RWPE2 (cell line): ENCODE measurements around the gene MINDY4B.

Experiments used
- ATAC-seq: fragments of 200-7000 bp; cut with Tn5 transposase; 3 replicates; pipeline ENCODE4 v1.9.1; 2021; ENCODE audit warnings: low read depth
- DNase-seq: peaks from one replicate; pipeline ENCODE4 v3.0.0-alpha.2; 2020; ENCODE audit warnings: low spot score
- H3K27ac ChIP-seq: fragments of 450-650 bp; 2 replicates; pipeline ENCODE4 v1.5.1; 2017; ENCODE audit warnings: mild to moderate bottlenecking; ENCODE audit not compliant: poor library complexity, severe bottlenecking
- H3K27me3 ChIP-seq: fragments of 250-450 bp; sonication (Bioruptor Pico); 2 replicates; pipeline ENCODE4 v1.5.1; 2021; ENCODE audit warnings: mild to moderate bottlenecking, moderate library complexity; ENCODE audit not compliant: insufficient read depth, poor library complexity, severe bottlenecking
- H3K36me3 ChIP-seq: fragments of 250-450 bp; sonication (Bioruptor Pico); 2 replicates; pipeline ENCODE4 v1.5.1; 2020; ENCODE audit warnings: low read depth, mild to moderate bottlenecking, moderate library complexity
- H3K4me1 ChIP-seq: fragments of 250-450 bp; sonication (Bioruptor Pico); 2 replicates; pipeline ENCODE4 v1.5.1; 2021; ENCODE audit warnings: mild to moderate bottlenecking, moderate library complexity; ENCODE audit not compliant: insufficient read depth, poor library complexity, severe bottlenecking
- H3K4me3 ChIP-seq: fragments of 250-450 bp; sonication (Bioruptor Pico); 2 replicates; pipeline ENCODE4 v1.5.1; 2021; ENCODE audit warnings: mild to moderate bottlenecking, moderate library complexity; ENCODE audit not compliant: severe bottlenecking
- H3K9me3 ChIP-seq: fragments of 250-450 bp; sonication (Bioruptor Pico); 2 replicates; pipeline ENCODE4 v1.5.1; 2021; ENCODE audit warnings: mild to moderate bottlenecking, moderate library complexity; ENCODE audit not compliant: severe bottlenecking
- TF ChIP-seq, protein P1 (sequence below): fragments of 450-650 bp; IDR thresholded peaks from one replicate; pipeline ENCODE4 v1.5.1; 2017; ENCODE audit warnings: mild to moderate bottlenecking, moderate library complexity; ENCODE audit not compliant: poor library complexity, severe bottlenecking

The MINDY4B gene

DNA sequence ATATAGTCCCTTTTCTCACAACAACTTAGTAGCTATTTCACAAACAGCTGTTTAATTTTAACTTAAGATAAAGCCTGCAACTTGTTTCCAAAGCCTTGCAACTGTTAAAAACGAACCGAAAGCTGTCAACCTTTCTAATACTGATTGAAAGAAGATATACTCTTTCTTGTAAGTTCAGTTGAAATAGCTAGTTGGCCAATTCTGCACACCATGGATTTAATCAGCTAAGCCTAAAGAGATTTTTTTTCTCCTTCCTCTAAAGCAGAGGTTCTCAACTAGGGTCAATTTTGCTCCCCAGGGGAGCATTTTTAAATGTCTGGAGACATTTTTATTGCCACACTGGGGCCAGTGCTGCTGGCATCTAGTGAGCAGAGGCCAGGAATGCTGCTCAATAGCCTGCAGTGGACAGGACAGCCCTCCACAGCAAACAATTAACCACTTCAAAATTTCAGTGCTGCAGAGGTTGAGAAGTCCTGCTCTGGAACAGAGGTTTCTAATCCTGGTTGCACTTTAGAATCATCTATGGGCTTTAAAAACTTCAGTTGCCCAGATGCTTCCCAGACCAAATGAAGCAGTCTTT, 26.2 kb downstream of the MINDY4B start:
- no peak overlapping the region for H3K4me3 ChIP-seq
- TF ChIP-seq, protein P1, sequence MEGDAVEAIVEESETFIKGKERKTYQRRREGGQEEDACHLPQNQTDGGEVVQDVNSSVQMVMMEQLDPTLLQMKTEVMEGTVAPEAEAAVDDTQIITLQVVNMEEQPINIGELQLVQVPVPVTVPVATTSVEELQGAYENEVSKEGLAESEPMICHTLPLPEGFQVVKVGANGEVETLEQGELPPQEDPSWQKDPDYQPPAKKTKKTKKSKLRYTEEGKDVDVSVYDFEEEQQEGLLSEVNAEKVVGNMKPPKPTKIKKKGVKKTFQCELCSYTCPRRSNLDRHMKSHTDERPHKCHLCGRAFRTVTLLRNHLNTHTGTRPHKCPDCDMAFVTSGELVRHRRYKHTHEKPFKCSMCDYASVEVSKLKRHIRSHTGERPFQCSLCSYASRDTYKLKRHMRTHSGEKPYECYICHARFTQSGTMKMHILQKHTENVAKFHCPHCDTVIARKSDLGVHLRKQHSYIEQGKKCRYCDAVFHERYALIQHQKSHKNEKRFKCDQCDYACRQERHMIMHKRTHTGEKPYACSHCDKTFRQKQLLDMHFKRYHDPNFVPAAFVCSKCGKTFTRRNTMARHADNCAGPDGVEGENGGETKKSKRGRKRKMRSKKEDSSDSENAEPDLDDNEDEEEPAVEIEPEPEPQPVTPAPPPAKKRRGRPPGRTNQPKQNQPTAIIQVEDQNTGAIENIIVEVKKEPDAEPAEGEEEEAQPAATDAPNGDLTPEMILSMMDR, result no peak
- H3K27me3 ChIP-seq, result peaks cover 6% of the 10 kb centered on the region

DNA sequence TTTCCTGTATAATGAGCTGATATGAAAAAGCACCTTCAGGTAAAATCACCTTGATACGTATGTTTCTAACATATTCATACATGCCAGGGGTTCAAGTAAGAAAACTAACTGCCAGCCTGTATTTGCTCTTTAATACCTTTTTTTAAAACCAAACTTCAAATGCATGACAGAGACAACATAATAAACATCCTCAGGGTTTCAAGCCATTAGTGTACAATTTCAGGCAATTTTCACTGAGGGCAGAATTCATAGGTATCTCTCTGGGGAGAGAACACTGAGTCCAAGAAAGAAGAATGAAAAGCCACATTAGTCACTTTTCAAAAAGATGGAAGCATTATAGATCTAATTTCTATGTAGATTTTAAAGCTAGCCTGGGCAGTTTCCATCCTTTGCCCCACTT, 26.9 kb downstream of the MINDY4B start:
- H3K27me3 ChIP-seq, result peaks cover 5% of the 10 kb centered on the region
- H3K9me3 ChIP-seq, result no peaks in the 10 kb centered on the region
- no peaks in the 10 kb centered on the region for H3K4me1 ChIP-seq
- no peaks in the 10 kb centered on the region for H3K36me3 ChIP-seq
- ATAC-seq (no peak), DNase-seq (no peak)
- H3K27ac ChIP-seq, result no peak overlapping the region
- TF ChIP-seq, protein P1, result no peak
- H3K4me3 ChIP-seq, result no peak overlapping the region

More for the DNA sequence above, 26.2 kb downstream of the MINDY4B start:
- Histone ChIP-seq H3K27ac (no peak overlapping the region), H3K36me3 (no peaks in the 10 kb centered on the region), H3K4me1 (no peaks in the 10 kb centered on the region), H3K9me3 (no peaks in the 10 kb centered on the region)
- DNase-seq (no peak), ATAC-seq (no peak)

DNA sequence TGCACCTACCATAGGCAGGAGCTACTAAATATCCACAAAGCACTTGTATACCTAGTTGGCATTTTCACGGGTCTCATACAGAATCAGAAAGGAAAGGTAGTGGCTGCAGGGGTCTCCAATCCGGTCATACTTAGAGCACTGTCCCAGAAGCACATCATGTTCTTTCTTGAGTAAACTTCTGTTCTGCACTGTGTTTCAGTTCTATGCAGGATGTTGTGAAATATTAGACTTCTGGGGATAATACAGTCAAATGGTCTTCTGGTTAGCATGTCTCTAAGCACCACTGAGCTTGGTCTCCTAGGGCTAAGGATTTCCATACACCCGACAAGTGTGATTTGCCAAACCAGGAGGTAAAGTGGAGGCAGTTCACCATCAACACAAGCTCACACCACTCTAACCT, 27.9 kb downstream of the MINDY4B start:
- no peak overlapping the region for H3K27ac ChIP-seq
- ATAC-seq (no peak), DNase-seq (no peak)
- H3K36me3 ChIP-seq, result no peaks in the 10 kb centered on the region
- H3K27me3 ChIP-seq, result no peaks in the 10 kb centered on the region
- H3K4me1 ChIP-seq, result no peaks in the 10 kb centered on the region
- no peaks in the 10 kb centered on the region for H3K9me3 ChIP-seq
- H3K4me3 ChIP-seq, result no peak overlapping the region
- TF ChIP-seq, protein P1, result no peak

DNA sequence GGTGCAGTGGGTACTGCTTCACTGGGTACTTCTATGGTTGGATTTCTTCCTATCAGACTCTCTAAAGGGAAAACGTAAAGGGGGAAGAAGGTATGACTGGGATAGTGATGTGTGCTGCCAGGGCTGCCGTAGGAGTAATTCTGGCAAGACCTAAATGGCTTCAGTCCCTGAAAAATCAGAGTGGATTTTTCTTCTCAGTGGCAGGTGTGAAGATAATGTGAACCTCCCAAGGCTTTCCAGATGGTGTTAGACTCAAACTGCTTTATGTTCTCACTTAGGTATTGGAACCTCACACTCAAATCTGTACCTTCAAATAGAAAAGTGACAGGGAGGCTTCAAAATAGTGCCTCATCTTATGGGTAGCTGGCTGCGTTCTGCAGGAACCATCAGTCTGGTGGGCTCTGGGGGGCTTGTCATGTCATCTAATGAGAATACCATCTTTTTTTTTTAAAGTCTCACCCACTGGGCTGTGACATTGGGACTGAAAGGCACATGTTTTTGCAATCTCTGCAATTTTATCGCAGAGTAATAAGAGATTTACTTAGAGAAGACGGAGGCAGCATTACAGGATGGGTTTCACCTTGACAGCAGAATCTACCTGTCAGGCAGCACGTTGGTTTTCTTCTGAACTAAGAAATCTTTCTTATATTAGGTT, 28.5 kb downstream of the MINDY4B start:
- Histone ChIP-seq H3K4me3 (no peak overlapping the region), H3K4me1 (no peaks in the 10 kb centered on the region), H3K36me3 (no peaks in the 10 kb centered on the region), H3K9me3 (no peaks in the 10 kb centered on the region), H3K27ac (no peak overlapping the region), H3K27me3 (no peaks in the 10 kb centered on the region)
- ATAC-seq (no peak), DNase-seq (no peak)
- TF ChIP-seq, protein P1, result no peak

DNA sequence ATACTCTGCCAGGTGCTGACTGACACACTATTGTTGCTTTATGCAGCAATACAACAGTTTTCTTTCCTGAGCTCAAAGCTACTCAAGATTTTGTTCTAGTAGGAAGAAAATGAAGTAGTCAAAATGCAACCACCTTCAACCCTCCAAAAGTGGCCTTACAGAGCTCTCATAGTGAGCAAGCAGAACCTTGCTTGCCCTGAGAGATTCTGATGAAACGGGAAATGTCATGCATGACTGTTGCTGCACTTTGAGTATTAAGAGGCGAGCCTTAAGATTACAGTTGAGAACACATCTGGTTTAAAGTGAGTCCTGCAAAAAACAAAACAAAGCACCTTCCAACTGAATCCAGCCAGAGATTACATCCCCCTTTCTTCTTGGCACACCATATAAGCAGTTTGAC, 29.7 kb downstream of the MINDY4B start:
- Histone ChIP-seq H3K9me3 (no peaks in the 10 kb centered on the region), H3K4me1 (peaks cover 4% of the 10 kb centered on the region), H3K27ac (no peak overlapping the region), H3K27me3 (no peaks in the 10 kb centered on the region), H3K4me3 (no peak overlapping the region), H3K36me3 (no peaks in the 10 kb centered on the region)
- TF ChIP-seq, protein P1, result no peak
- no peak for DNase-seq
- ATAC-seq, result no peak
